Measurements from ENCODE around the gene ZDHHC18.

- TF ChIP-seq CTCF (IDR thresholded peaks at IDR 0.05) = peak in 1 of 3 donors; percentile 18
- TF ChIP-seq EP300 (IDR thresholded peaks at IDR 0.05) = no peak
- TF ChIP-seq POLR2A (IDR thresholded peaks at IDR 0.05) = peak; percentile 51
Observed at GRCh38 chr1:26864610-26865480, 38.4 kb downstream of the ZDHHC18 start.
